Measurements from ENCODE around the gene EPAS1. TPM values are rescaled to one million over a fixed set of nuclear protein-coding genes. Genes with fewer than 3 reads are reported as not detected.

The EPAS1 gene
- total RNA-seq, 1 experiment from 2014 or later: 106 TPM

- Histone ChIP-seq H3K36me3 (ENCODE audit: control insufficient read depth, insufficient read depth, low read length) (no peaks in the 10 kb centered on the region), H3K27me3 (ENCODE audit: control insufficient read depth, insufficient read depth, low read length) (peaks cover 2% of the 10 kb centered on the region; the same call in 1 of the 2 replicates), H3K27ac (ENCODE audit: low read length) (no peak overlapping the region), H3K4me1 (ENCODE audit: control insufficient read depth, insufficient read depth, low read length) (no peaks in the 10 kb centered on the region), H3K4me3 (ENCODE audit: low read depth in 2 of 2, low read length in 2 of 2) (no peak overlapping the region), H3K9me3 (ENCODE audit: control insufficient read depth, insufficient read depth, low read depth, low read length) (no peaks in the 10 kb centered on the region)
- DNase-seq (ENCODE audit: low read depth, low spot score): no peak
- ChIA-PET CTCF (no interaction called here), POLR2A (no interaction called here)
- TF ChIP-seq TCF7L2 (IDR thresholded peaks at IDR 0.05; ENCODE audit: low read depth, low read length): no peak
- no peak for TF ChIP-seq REST (IDR thresholded peaks at IDR 0.05; ENCODE audit: insufficient read depth in 1 of 2, low read depth in 2 of 2, low read length in 1 of 2)
- no peak for TF ChIP-seq POLR2AphosphoS5 (IDR thresholded peaks at IDR 0.05; ENCODE audit: low read depth, low read length)
- TF ChIP-seq CTCF (IDR thresholded peaks at IDR 0.05): no peak
- TF ChIP-seq SIN3A (IDR thresholded peaks at IDR 0.05; ENCODE audit: borderline replicate concordance, insufficient read depth, low read depth, low read length): no peak
- no TSS peak for BruUV-seq (replicated peaks)
- intact Hi-C loops (cut with micrococcal nuclease; ENCODE audit: unreplicated experiment): no loop called here
- ATAC-seq: no peak
- in situ Hi-C loops (cut with HindIII; ENCODE audit: low pct_unique_long_range_greater_than_20kb, low sequenced_read_pairs): no loop called here
Observed at GRCh38 chr2:46260305-46260704, 36.9 kb upstream of the EPAS1 start.

- no TSS peak for BruUV-seq (replicated peaks)
- H3K4me1 ChIP-seq (ENCODE audit: control insufficient read depth, insufficient read depth, low read length): no peaks in the 10 kb centered on the region
- no peaks in the 10 kb centered on the region for H3K9me3 ChIP-seq (ENCODE audit: control insufficient read depth, insufficient read depth, low read depth, low read length)
- in situ Hi-C loops (cut with HindIII; ENCODE audit: low pct_unique_long_range_greater_than_20kb, low sequenced_read_pairs): no loop called here
- H3K4me3 ChIP-seq (ENCODE audit: low read depth in 2 of 2, low read length in 2 of 2): no peak overlapping the region
- no peaks in the 10 kb centered on the region for H3K36me3 ChIP-seq (ENCODE audit: control insufficient read depth, insufficient read depth, low read length)
- no peak for DNase-seq (ENCODE audit: low read depth, low spot score)
- H3K27me3 ChIP-seq (ENCODE audit: control insufficient read depth, insufficient read depth, low read length): peaks cover 2% of the 10 kb centered on the region; the same call in 1 of the 2 replicates
- CTCF ChIA-PET: no interaction called here
- no peak overlapping the region for H3K27ac ChIP-seq (ENCODE audit: low read length)
- POLR2A ChIA-PET: no interaction called here
- TF ChIP-seq CTCF (IDR thresholded peaks at IDR 0.05): no peak
- TF ChIP-seq TCF7L2 (IDR thresholded peaks at IDR 0.05; ENCODE audit: low read depth, low read length): no peak
- TF ChIP-seq POLR2AphosphoS5 (IDR thresholded peaks at IDR 0.05; ENCODE audit: low read depth, low read length): no peak
- TF ChIP-seq SIN3A (IDR thresholded peaks at IDR 0.05; ENCODE audit: borderline replicate concordance, insufficient read depth, low read depth, low read length): no peak
- TF ChIP-seq REST (IDR thresholded peaks at IDR 0.05; ENCODE audit: insufficient read depth in 1 of 2, low read depth in 2 of 2, low read length in 1 of 2): no peak
- intact Hi-C loops (cut with micrococcal nuclease; ENCODE audit: unreplicated experiment): no loop called here
- ATAC-seq: no peak
Observed at GRCh38 chr2:46262248-46262938, 34.8 kb upstream of the EPAS1 start.

Data from Panc1 (cell line).